Astrocyte (in vitro differentiated cells and primary cell): ENCODE results near the gene CCL13.

Experiments used
- EZH2 ChIP-seq: IDR thresholded peaks from 2 replicates; pipeline ENCODE4 v1.6.1; 2012; ENCODE audit warnings: mild to moderate bottlenecking, low read length, inconsistent platforms; ENCODE audit not compliant: insufficient read depth
- TF ChIP-seq, protein P1 (sequence below): IDR thresholded peaks from 2 replicates; pipeline ENCODE4 v1.5.1; 2011; ENCODE audit warnings: low read depth, mild to moderate bottlenecking, inconsistent platforms, low read length, moderate library complexity; ENCODE audit not compliant: insufficient read depth

- TF ChIP-seq, protein P1, sequence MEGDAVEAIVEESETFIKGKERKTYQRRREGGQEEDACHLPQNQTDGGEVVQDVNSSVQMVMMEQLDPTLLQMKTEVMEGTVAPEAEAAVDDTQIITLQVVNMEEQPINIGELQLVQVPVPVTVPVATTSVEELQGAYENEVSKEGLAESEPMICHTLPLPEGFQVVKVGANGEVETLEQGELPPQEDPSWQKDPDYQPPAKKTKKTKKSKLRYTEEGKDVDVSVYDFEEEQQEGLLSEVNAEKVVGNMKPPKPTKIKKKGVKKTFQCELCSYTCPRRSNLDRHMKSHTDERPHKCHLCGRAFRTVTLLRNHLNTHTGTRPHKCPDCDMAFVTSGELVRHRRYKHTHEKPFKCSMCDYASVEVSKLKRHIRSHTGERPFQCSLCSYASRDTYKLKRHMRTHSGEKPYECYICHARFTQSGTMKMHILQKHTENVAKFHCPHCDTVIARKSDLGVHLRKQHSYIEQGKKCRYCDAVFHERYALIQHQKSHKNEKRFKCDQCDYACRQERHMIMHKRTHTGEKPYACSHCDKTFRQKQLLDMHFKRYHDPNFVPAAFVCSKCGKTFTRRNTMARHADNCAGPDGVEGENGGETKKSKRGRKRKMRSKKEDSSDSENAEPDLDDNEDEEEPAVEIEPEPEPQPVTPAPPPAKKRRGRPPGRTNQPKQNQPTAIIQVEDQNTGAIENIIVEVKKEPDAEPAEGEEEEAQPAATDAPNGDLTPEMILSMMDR: no peak
- no peak for TF ChIP-seq EZH2
Observed at GRCh38 chr17:34378664-34379101, 22.4 kb downstream of the CCL13 start.
